Ectodermal cell (in vitro differentiated cells): Measurements from ENCODE around the gene COL8A1.

Experiments used
- H3K27ac ChIP-seq: 2 replicates; pipeline ENCODE4 v1.7.0; 2013; ENCODE audit warnings: mild to moderate bottlenecking, low read depth, low read length; ENCODE audit not compliant: insufficient read depth, poor library complexity, severe bottlenecking
- H3K27me3 ChIP-seq: 2 replicates; pipeline ENCODE4 v1.7.0; 2013; ENCODE audit warnings: mild to moderate bottlenecking, low read length; ENCODE audit not compliant: insufficient read depth, control insufficient read depth, poor library complexity, severe bottlenecking
- H3K36me3 ChIP-seq: one replicate; pipeline ENCODE4 v1.7.0; 2013; ENCODE audit warnings: low read length; ENCODE audit not compliant: control insufficient read depth, insufficient read depth
- H3K4me1 ChIP-seq: one replicate; pipeline ENCODE4 v1.7.0; 2013; ENCODE audit warnings: low read length; ENCODE audit not compliant: control insufficient read depth, insufficient read depth
- H3K4me3 ChIP-seq: 2 replicates; pipeline ENCODE4 v1.7.0; 2013; ENCODE audit warnings: low read depth, low read length, control low read depth; ENCODE audit not compliant: insufficient read depth
- H3K9me3 ChIP-seq: 2 replicates; pipeline ENCODE4 v1.7.0; 2013; ENCODE audit warnings: mild to moderate bottlenecking, low read length, moderate library complexity; ENCODE audit not compliant: control insufficient read depth
- WGBS, 2 experiments: methylation state at CpG; one replicate each; pipeline ENCODE4 v1.1.7; 2013; ENCODE audit warnings: missing lambda C conversion rate in 2 of 2; 5-methylcytosine and 5-hydroxymethylcytosine counted together

Gene COL8A1

GRCh38 chr3:99765042-99765942 is 126.9 kb downstream of the COL8A1 start:
- Histone ChIP-seq H3K27me3 (no peaks in the 10 kb centered on the region), H3K27ac (no peak overlapping the region), H3K36me3 (no peaks in the 10 kb centered on the region), H3K4me3 (no peak overlapping the region), H3K4me1 (no peaks in the 10 kb centered on the region), H3K9me3 (no peaks in the 10 kb centered on the region)
- 61 to 85% methylated on average over 2 of the region's 2 CpGs for WGBS, 2 experiments

- H3K4me3 ChIP-seq, result no peak overlapping the region
- H3K27me3 ChIP-seq, result no peaks in the 10 kb centered on the region
- 77 to 91% methylated on average over 2 of the region's 2 CpGs for WGBS, 2 experiments
- H3K27ac ChIP-seq, result no peak overlapping the region
- H3K9me3 ChIP-seq, result no peaks in the 10 kb centered on the region
- no peaks in the 10 kb centered on the region for H3K4me1 ChIP-seq
- H3K36me3 ChIP-seq, result no peaks in the 10 kb centered on the region
These were observed 128.9 kb downstream of the COL8A1 start for GRCh38 chr3:99767291-99767690.

DNA sequence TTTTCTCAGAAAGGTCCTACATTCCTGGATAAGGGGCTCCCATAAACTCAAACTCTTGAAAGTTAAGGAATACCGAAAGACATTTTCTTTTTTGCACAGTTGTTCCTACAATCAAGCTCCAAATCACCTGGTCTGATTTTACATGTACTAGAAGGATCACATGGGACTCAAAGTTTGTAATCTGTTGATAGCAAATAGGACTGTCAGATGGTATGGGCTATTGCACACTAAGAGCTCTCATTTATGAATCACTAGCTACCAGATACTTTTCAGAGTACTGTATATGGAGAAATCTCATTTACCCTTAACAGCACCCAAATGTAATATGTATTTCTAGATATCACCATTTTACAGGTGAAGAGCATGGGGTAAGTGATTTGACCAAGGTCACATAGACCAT is 129.7 kb downstream of the COL8A1 start:
- Histone ChIP-seq H3K27ac (no peak overlapping the region), H3K9me3 (no peaks in the 10 kb centered on the region), H3K36me3 (no peaks in the 10 kb centered on the region), H3K27me3 (no peaks in the 10 kb centered on the region), H3K4me1 (no peaks in the 10 kb centered on the region), H3K4me3 (no peak overlapping the region)
- WGBS, 2 experiments, result 100% methylated on average over 1 of the region's 1 CpG

DNA sequence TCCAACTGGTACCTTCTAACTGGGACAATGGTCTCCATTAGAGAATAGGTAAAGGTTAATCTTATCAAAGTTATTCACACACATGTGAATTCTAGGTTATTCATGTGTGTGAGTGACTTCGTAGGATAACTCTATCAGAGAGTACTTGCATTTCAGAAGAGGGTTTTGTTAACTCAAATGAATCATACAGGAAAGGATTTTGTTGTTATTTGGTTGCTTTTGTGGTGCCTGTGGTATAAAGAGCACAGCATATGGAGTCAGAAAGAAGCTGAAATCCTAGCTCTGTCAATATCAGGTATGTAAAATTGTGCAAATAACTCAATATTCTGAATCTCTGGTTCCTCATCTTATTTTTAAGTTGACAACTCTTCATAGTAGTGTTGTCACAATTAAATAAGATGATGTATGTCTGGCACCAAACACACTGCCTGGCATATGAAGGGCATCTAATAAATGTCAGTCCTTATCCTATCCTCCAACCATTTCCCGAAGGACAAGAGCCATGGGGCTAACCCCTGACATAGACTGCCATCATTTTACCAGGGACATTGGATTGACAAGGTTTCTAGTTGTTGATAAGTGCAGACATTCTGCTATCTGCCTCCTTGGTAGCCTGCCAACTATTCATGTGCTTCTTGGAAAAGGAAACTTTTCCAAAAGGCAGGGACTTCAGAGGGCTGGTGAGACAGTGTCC is 130.6 kb downstream of the COL8A1 start:
- WGBS, 2 experiments, result 91 to 93% methylated on average over 2 of the region's 2 CpGs
- H3K36me3 ChIP-seq, result no peaks in the 10 kb centered on the region
- no peak overlapping the region for H3K27ac ChIP-seq
- no peaks in the 10 kb centered on the region for H3K4me1 ChIP-seq
- H3K27me3 ChIP-seq, result no peaks in the 10 kb centered on the region
- H3K4me3 ChIP-seq, result no peak overlapping the region
- H3K9me3 ChIP-seq, result no peaks in the 10 kb centered on the region

GRCh38 chr3:99772171-99772570 is 133.8 kb downstream of the COL8A1 start:
- 97 to 100% methylated on average over 2 to 3 of the region's 3 CpGs for WGBS, 2 experiments
- H3K27me3 ChIP-seq, result no peaks in the 10 kb centered on the region
- H3K36me3 ChIP-seq, result no peaks in the 10 kb centered on the region
- no peaks in the 10 kb centered on the region for H3K9me3 ChIP-seq
- no peaks in the 10 kb centered on the region for H3K4me1 ChIP-seq
- no peak overlapping the region for H3K27ac ChIP-seq
- no peak overlapping the region for H3K4me3 ChIP-seq

GRCh38 chr3:99772671-99773070 is 134.3 kb downstream of the COL8A1 start:
- 71 to 79% methylated on average over 1 of the region's 1 CpG for WGBS, 2 experiments
- Histone ChIP-seq H3K27me3 (no peaks in the 10 kb centered on the region), H3K36me3 (no peaks in the 10 kb centered on the region), H3K4me3 (no peak overlapping the region), H3K9me3 (no peaks in the 10 kb centered on the region), H3K27ac (no peak overlapping the region), H3K4me1 (no peaks in the 10 kb centered on the region)

DNA sequence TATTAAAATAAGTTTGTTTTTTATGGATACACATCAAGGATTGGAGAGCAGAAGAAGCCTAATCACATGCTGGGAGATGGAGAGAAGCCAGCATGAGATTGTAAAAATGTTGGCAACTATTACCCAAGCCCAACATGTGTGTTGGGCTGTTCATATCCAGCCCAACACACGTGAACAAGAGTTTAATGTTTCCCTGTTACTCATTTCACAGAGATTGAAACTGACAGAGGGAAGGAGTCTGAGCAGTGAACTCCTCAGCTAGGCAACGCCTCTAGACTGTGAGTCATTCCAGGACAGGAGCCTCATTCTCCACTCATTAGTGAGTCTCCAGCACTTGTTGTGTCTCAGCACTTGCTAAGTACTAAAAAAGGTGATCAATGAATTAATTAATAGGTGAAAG is 136.1 kb downstream of the COL8A1 start:
- H3K4me1 ChIP-seq, result no peaks in the 10 kb centered on the region
- H3K27me3 ChIP-seq, result no peaks in the 10 kb centered on the region
- WGBS, 2 experiments, result 88 to 92% methylated on average over 2 of the region's 2 CpGs
- no peak overlapping the region for H3K27ac ChIP-seq
- H3K4me3 ChIP-seq, result no peak overlapping the region
- H3K9me3 ChIP-seq, result no peaks in the 10 kb centered on the region
- no peaks in the 10 kb centered on the region for H3K36me3 ChIP-seq

DNA sequence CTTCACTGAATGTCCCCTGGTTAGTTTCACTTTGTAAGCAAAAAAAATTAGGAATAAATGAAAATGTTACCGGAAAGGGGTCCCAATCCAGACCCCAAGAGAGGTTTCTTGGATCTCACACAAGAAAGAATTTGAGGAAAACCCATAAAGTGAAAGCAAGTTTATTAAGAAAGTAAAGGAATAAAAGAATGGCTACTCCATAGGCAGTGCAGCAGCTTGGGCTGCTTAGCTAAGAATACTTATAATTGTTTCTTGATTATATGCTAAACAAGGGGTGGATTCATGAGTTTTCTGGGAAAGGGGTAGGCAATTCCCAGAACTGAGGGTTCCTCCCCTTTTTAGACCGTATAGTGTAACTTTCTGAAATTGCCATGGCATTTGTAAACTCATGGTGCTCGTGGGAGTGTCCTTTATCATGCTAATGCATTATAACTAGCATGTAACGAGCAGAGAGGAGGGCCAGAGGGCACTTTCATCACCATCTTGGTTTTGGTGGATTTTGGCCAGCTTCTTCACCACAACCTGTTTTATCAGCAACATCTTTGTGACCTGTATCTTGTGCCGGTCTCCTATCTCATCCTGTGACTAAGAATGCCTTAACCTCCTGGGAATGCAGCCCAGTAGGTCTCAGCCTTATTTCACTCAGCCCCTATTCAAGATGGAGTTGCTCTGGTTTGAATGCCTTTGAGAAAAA is 138.3 kb downstream of the COL8A1 start:
- H3K27ac ChIP-seq, result no peak overlapping the region
- H3K4me1 ChIP-seq, result no peaks in the 10 kb centered on the region
- H3K36me3 ChIP-seq, result no peaks in the 10 kb centered on the region
- no peaks in the 10 kb centered on the region for H3K9me3 ChIP-seq
- WGBS, 2 experiments, result 85 to 89% methylated on average over 5 of the region's 5 CpGs
- no peaks in the 10 kb centered on the region for H3K27me3 ChIP-seq
- H3K4me3 ChIP-seq, result no peak overlapping the region

DNA sequence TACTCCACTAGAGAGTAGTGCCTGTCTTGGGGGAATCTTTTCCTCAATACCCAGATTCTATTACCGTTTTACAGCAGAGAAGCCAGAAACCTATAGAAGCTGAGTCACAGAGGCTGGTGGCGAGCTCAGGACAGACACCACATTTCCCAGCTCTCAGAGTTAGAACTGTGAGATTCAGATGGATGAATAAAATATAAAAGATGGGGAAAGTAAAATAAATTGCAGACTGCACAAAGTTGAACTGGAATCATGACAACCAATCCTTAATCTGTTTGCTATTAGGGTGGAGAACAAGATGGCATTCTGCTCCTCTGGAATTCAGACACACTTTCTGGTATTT is 138.8 kb downstream of the COL8A1 start:
- Histone ChIP-seq H3K27me3 (no peaks in the 10 kb centered on the region), H3K9me3 (no peaks in the 10 kb centered on the region), H3K36me3 (no peaks in the 10 kb centered on the region), H3K27ac (no peak overlapping the region), H3K4me3 (no peak overlapping the region), H3K4me1 (no peaks in the 10 kb centered on the region)
- WGBS, 2 experiments, result 86 to 93% methylated on average over 2 of the region's 2 CpGs

GRCh38 chr3:99777708-99778107 is 139.3 kb downstream of the COL8A1 start:
- Histone ChIP-seq H3K27ac (no peak overlapping the region), H3K4me1 (no peaks in the 10 kb centered on the region), H3K4me3 (no peak overlapping the region), H3K9me3 (no peaks in the 10 kb centered on the region), H3K36me3 (no peaks in the 10 kb centered on the region), H3K27me3 (no peaks in the 10 kb centered on the region)
- WGBS, 2 experiments, result 75% methylated on average over 2 of the region's 2 CpGs; no CpG with 5 or more reads in 1 of the 2 experiments
